B cell (primary cell): ENCODE results near the gene IQCB1. TPM values are rescaled to one million over a fixed set of nuclear protein-coding genes. Genes with fewer than 3 reads are reported as not detected.

Source experiments
- ATAC-seq: fragments of 200-7000 bp; cut with Tn5 transposase; one replicate; pipeline ENCODE4 v1.10.0; 2021; ENCODE audit warnings: low read depth, mild to moderate bottlenecking, moderate number of reproducible peaks, moderate library complexity
- CTCF ChIA-PET: fragments of 350-600 bp; sonication (Branson Sonifier 250); formaldehyde crosslinking; loops from one replicate; lab custom pipeline; 2021; ENCODE audit warnings: antibody characterized with exemption, inconsistent platforms; lab: Charles Lee
- POLR2A ChIA-PET: fragments of 350-600 bp; sonication (Branson Sonifier 250); formaldehyde crosslinking; loops from one replicate; lab custom pipeline; 2021; ENCODE audit warnings: antibody characterized with exemption; lab: Charles Lee
- DNase-seq: peaks from one replicate; pipeline ENCODE4 v3.0.0; 2013
- H2AFZ ChIP-seq: 2 replicates; pipeline ENCODE4 v1.6.1; 2012; ENCODE audit warnings: mild to moderate bottlenecking, low read depth, low read length; ENCODE audit not compliant: insufficient read depth, poor library complexity, severe bottlenecking
- H3K27ac ChIP-seq, 2 donors: 1 replicate in 1 of 2; 2 replicates in 1 of 2; pipeline ENCODE4 v1.5.1; 2012 to 2013; ENCODE audit warnings: low read length in 2 of 2, mild to moderate bottlenecking in 2 of 2, moderate library complexity in 1 of 2
- H3K27me3 ChIP-seq, 4 experiments: fragments of 200-600 bp in 1 of 4; sonication (generic) in 1 of 4; replicated peaks in 1 of 4; 1 replicate in 2 of 4; 2 replicates in 2 of 4; pipeline versions ENCODE4 v1.6.1 to v1.7.0; 2013 to 2016; ENCODE audit warnings: low read length in 3 of 4, mild to moderate bottlenecking in 2 of 4, mixed read lengths in 1 of 4, moderate library complexity in 1 of 4; ENCODE audit not compliant: insufficient read depth in 4 of 4, control insufficient read depth in 3 of 4; ENCODE audit errors: control extremely low read depth in 1 of 4
- H3K36me3 ChIP-seq, 2 experiments: replicated peaks in 1 of 2; 1 replicate in 1 of 2; 2 replicates in 1 of 2; pipeline versions ENCODE4 v1.6.1 to v1.7.1; 2013; ENCODE audit warnings: low read length in 1 of 2; ENCODE audit not compliant: insufficient read depth in 2 of 2, control insufficient read depth in 1 of 2; ENCODE audit errors: control extremely low read depth in 1 of 2, extremely low read depth in 1 of 2
- H3K4me1 ChIP-seq, 2 donors: fragments of 200-600 bp in 1 of 2; sonication (generic) in 1 of 2; 1 replicate in 1 of 2; 2 replicates in 1 of 2; pipeline versions ENCODE4 v1.5.1 to v1.6.1; 2013 to 2017; ENCODE audit warnings: low read length in 2 of 2; ENCODE audit not compliant: control insufficient read depth in 2 of 2, insufficient read depth in 2 of 2
- H3K4me2 ChIP-seq: replicated peaks from 2 replicates; pipeline ENCODE3; 2012; ENCODE audit warnings: mild to moderate bottlenecking, low read depth, low read length; ENCODE audit not compliant: poor library complexity, severe bottlenecking
- H3K4me3 ChIP-seq, 5 experiments: fragments of 200-600 bp in 1 of 5; sonication (generic) in 1 of 5; 1 replicate in 3 of 5; 2 replicates in 2 of 5; pipeline versions ENCODE4 v1.5.1 to v1.7.0; 2011 to 2016; ENCODE audit warnings: low read length in 4 of 5, mild to moderate bottlenecking in 4 of 5, low read depth in 2 of 5, control low read depth in 1 of 5, moderate library complexity in 1 of 5; ENCODE audit not compliant: insufficient read depth in 1 of 5; ENCODE audit errors: control extremely low read depth in 1 of 5, extremely low read depth in 1 of 5
- H3K79me2 ChIP-seq: fragments of 200-600 bp; sonication (generic); one replicate; pipeline ENCODE4 v1.6.0; 2016; ENCODE audit warnings: low read length; ENCODE audit not compliant: control insufficient read depth, insufficient read depth
- H3K9ac ChIP-seq: fragments of 200-600 bp; sonication (generic); 2 replicates; pipeline ENCODE4 v1.6.1; 2017; ENCODE audit warnings: mild to moderate bottlenecking, low read length, moderate library complexity
- H3K9me3 ChIP-seq, 3 donors: one replicate each; pipeline versions ENCODE4 v1.6.1 to v1.7.1; 2013; ENCODE audit warnings: low read length in 2 of 3; ENCODE audit not compliant: control insufficient read depth in 2 of 3, insufficient read depth in 1 of 3; ENCODE audit errors: control extremely low read depth in 1 of 3
- H4K20me1 ChIP-seq: 2 replicates; pipeline ENCODE4 v1.6.0; 2012; ENCODE audit warnings: mild to moderate bottlenecking, low read length; ENCODE audit not compliant: insufficient read depth, control insufficient read depth, poor library complexity, severe bottlenecking
- H3K27ac Mint-ChIP-seq: one replicate; pipeline ENCODE4 v1.8.0; 2021; ENCODE audit warnings: mixed read lengths
- H3K27me3 Mint-ChIP-seq: one replicate; pipeline ENCODE4 v1.8.0; 2021; ENCODE audit warnings: mixed read lengths
- H3K4me1 Mint-ChIP-seq: one replicate; pipeline ENCODE4 v1.8.0; 2021; ENCODE audit warnings: mixed read lengths
- H3K4me3 Mint-ChIP-seq: one replicate; pipeline ENCODE4 v1.8.0; 2021; ENCODE audit warnings: mixed read lengths
- H3K9me3 Mint-ChIP-seq: one replicate; pipeline ENCODE4 v1.8.0; 2022; ENCODE audit warnings: mixed read lengths; ENCODE audit not compliant: insufficient read depth
- CTCF ChIP-seq: fragments of 200-600 bp; IDR thresholded peaks from one replicate; pipeline ENCODE4 v1.8.0; 2022; ENCODE audit warnings: antibody characterized with exemption, mild to moderate bottlenecking
- EZH2 ChIP-seq: IDR thresholded peaks from 2 replicates; pipeline ENCODE4 v1.6.1; 2012; ENCODE audit warnings: borderline replicate concordance, low read depth, mild to moderate bottlenecking, moderate library complexity, low read length; ENCODE audit not compliant: insufficient read depth, poor library complexity, severe bottlenecking
- WGBS: methylation state at CpG from one replicate; pipeline ENCODE4 v1.1.5; 2013; ENCODE audit warnings: missing lambda C conversion rate; ENCODE audit not compliant: insufficient coverage; 5-methylcytosine and 5-hydroxymethylcytosine counted together
- intact Hi-C: fragments of 100-400 bp; cut with micrococcal nuclease; formaldehyde crosslinking; loops from one replicate; pipeline ENCODE4 v1.10.0; 2022
- polyA minus RNA-seq: library from RNA; depleted of rRNA, polyadenylated mRNA; stranded (reverse); fragments of >200 nt; gene quantifications from 2 replicates; pipeline ENCODE4 v1.2.3, GENCODE V29; 2012
- polyA plus RNA-seq: library from polyadenylated mRNA; depleted of rRNA; stranded (reverse); fragments of >200 nt; gene quantifications from 2 replicates; pipeline ENCODE4 v1.2.3, GENCODE V29; 2012
- total RNA-seq, 2 donors: library from RNA; stranded (reverse); fragments of 120-200 nt in 1 of 2; gene quantifications; 1 replicate in 1 of 2; 2 replicates in 1 of 2; pipeline versions ENCODE4 v1.2.3 to v1.2.4, GENCODE V29; 2013 to 2022

The IQCB1 gene
- total RNA-seq (54.6 and 56.5 TPM in 2 replicates), polyA plus RNA-seq (32.0 and 43.5 TPM in 2 replicates), polyA minus RNA-seq (26.3 and 35.0 TPM in 2 replicates)
- total RNA-seq (2013) = 64.3 TPM

GRCh38 chr3:121834671-121835464, at the start of gene IQCB1, which contains the start of gene EAF2:
Gene IQCB1, minus strand, starts transcription at chr3:121835060. Its CDS starts 6,100 bp downstream, at chr3:121828960.
Gene EAF2, plus strand, starts transcription at chr3:121835209. Its CDS starts 77 bp downstream, at chr3:121835286.
- under 1% methylated on average over 52 of the region's 54 CpGs for WGBS
- no peaks in the 10 kb centered on the region for H3K27me3 Mint-ChIP-seq
- H4K20me1 ChIP-seq = peaks cover 26% of the 10 kb centered on the region
- peaks cover 64% of the 10 kb centered on the region for H3K4me1 Mint-ChIP-seq
- DNase-seq (peak; percentile 99), ATAC-seq (peak; percentile 97)
- peak within 1 kb of the TSS; percentile 88 to 94 for H3K27ac ChIP-seq
- peak within 1 kb of the TSS; percentile 98 for H3K9ac ChIP-seq
- peaks cover 98% of the 10 kb centered on the region for H3K79me2 ChIP-seq
- intact Hi-C loops = loop anchor here (1.0 to 5.0 kb wide), 8 partner anchors 8 to 1367 kb away; partner anchors contain the start of genes FAM162A, GOLGB1, HCLS1 and SEC22A
- peak within 1 kb of the TSS; percentile 81 for H2AFZ ChIP-seq
- peak within 1 kb of the TSS; percentile 88 for H3K4me2 ChIP-seq
- peaks cover 22 to 46% of the 10 kb centered on the region in 2 donors for H3K4me1 ChIP-seq
- POLR2A ChIA-PET = interaction anchor here (0.6 to 1.2 kb wide), 3 partner anchors 10 to 243 kb away, joined by 3 to 6 read pairs (median 3); no protein-coding TSS in a partner anchor
- CTCF ChIA-PET = interaction anchor here (1.0 kb wide), 1 partner anchor 26 kb away, joined by 3 read pairs; no protein-coding TSS in a partner anchor
- H3K4me3 ChIP-seq = peak within 1 kb of the TSS; percentile 83 to 97 (median 94)
- H3K27ac Mint-ChIP-seq = peak within 1 kb of the TSS; percentile 88
- no peaks in the 10 kb centered on the region for H3K27me3 ChIP-seq
- peaks cover 0 to 2% (median 0%) of the 10 kb centered on the region in 3 donors for H3K9me3 ChIP-seq
- peak within 1 kb of the TSS; percentile 89 for H3K4me3 Mint-ChIP-seq
- peaks cover 8 to 41% of the 10 kb centered on the region in 2 experiments for H3K36me3 ChIP-seq
- TF ChIP-seq CTCF (no peak), EZH2 (no peak)
- no peaks in the 10 kb centered on the region for H3K9me3 Mint-ChIP-seq
